GM23338 (cell line): ENCODE measurements around the gene RAD51B. TPM values are rescaled to one million over a fixed set of nuclear protein-coding genes. Genes with fewer than 3 reads are reported as not detected.
"Not testable (repeated sequence)": the region's sequence is repeated elsewhere in the genome, so short reads cannot be mapped to it uniquely, and the experiment has no call there.

ENCODE experiments used
- ATAC-seq: fragments of 200-7000 bp; cut with Tn5 transposase; 3 replicates; pipeline ENCODE4 v1.9.1; 2020
- DNase-seq: peaks from one replicate; pipeline ENCODE4 v3.0.0-alpha.2; 2015; ENCODE audit warnings: low spot score
- H2AFZ ChIP-seq: fragments of 200-600 bp; sonication (generic); 2 replicates; pipeline ENCODE4 v1.8.0; 2016; ENCODE audit warnings: antibody characterized with exemption, mild to moderate bottlenecking, moderate library complexity
- H3F3A ChIP-seq: fragments of 200-600 bp; sonication (generic); replicated peaks from 2 replicates; pipeline ENCODE4 v1.8.0; 2017; ENCODE audit warnings: antibody characterized with exemption, mixed run types, low read depth
- H3K27ac ChIP-seq: fragments of 200-600 bp; sonication (generic); 2 replicates; pipeline ENCODE4 v1.6.1; 2016; ENCODE audit warnings: low read depth
- H3K27me3 ChIP-seq: fragments of 200-600 bp; sonication (generic); 2 replicates; pipeline ENCODE4 v1.8.0; 2016; ENCODE audit warnings: mild to moderate bottlenecking, mixed run types, moderate library complexity; ENCODE audit not compliant: insufficient read depth
- H3K36me3 ChIP-seq: fragments of 200-600 bp; sonication (generic); 2 replicates; pipeline ENCODE4 v1.8.0; 2016; ENCODE audit warnings: mild to moderate bottlenecking; ENCODE audit not compliant: insufficient read depth
- H3K4me1 ChIP-seq: fragments of 200-600 bp; sonication (generic); 2 replicates; pipeline ENCODE4 v1.8.0; 2016; ENCODE audit warnings: mild to moderate bottlenecking, moderate library complexity; ENCODE audit not compliant: insufficient read depth
- H3K4me2 ChIP-seq: fragments of 200-600 bp; sonication (generic); 2 replicates; pipeline ENCODE4 v1.7.1; 2017; ENCODE audit warnings: mixed run types
- H3K4me3 ChIP-seq: fragments of 200-600 bp; sonication (generic); 2 replicates; pipeline ENCODE4 v1.6.1; 2016; ENCODE audit warnings: mixed run types
- H3K79me2 ChIP-seq: fragments of 200-600 bp; sonication (generic); replicated peaks from 2 replicates; pipeline ENCODE4 v1.8.0; 2017; ENCODE audit warnings: mild to moderate bottlenecking; ENCODE audit not compliant: insufficient read depth
- H3K9me2 ChIP-seq: fragments of 200-600 bp; sonication (generic); 2 replicates; pipeline ENCODE4 v1.8.0; 2017; ENCODE audit not compliant: insufficient read depth
- H4K20me1 ChIP-seq: fragments of 200-600 bp; sonication (generic); replicated peaks from 2 replicates; pipeline ENCODE4 v1.8.0; 2017; ENCODE audit warnings: mild to moderate bottlenecking; ENCODE audit not compliant: insufficient read depth
- H3K27ac Mint-ChIP-seq: 2 replicates; pipeline ENCODE4 v1.8.0; 2020; ENCODE audit warnings: inconsistent platforms, mild to moderate bottlenecking, moderate library complexity, mixed read lengths
- H3K27me3 Mint-ChIP-seq: 3 replicates; pipeline ENCODE4 v1.8.0; 2022; ENCODE audit warnings: low read depth, mild to moderate bottlenecking, moderate library complexity, mixed read lengths, inconsistent platforms; ENCODE audit not compliant: insufficient read depth, poor library complexity
- H3K36me3 Mint-ChIP-seq: 3 replicates; pipeline ENCODE4 v1.8.0; 2021; ENCODE audit warnings: low read depth, mild to moderate bottlenecking, inconsistent platforms, moderate library complexity, mixed read lengths
- H3K4me1 Mint-ChIP-seq: 3 replicates; pipeline ENCODE4 v1.8.0; 2020; ENCODE audit warnings: mild to moderate bottlenecking, inconsistent platforms, mixed read lengths
- H3K4me3 Mint-ChIP-seq: 3 replicates; pipeline ENCODE4 v1.8.0; 2021; ENCODE audit warnings: moderate library complexity, mild to moderate bottlenecking, inconsistent platforms, mixed read lengths
- H3K9me3 Mint-ChIP-seq: 3 replicates; pipeline ENCODE4 v1.8.0; 2020; ENCODE audit warnings: moderate library complexity, mild to moderate bottlenecking, inconsistent platforms, mixed read lengths
- CTCF ChIP-seq, 2 experiments: fragments of 200-600 bp in 1 of 2; sonication (generic) in 1 of 2; conservative IDR thresholded peaks; 2 replicates each; pipeline versions ENCODE4 v1.5.1 to v1.6.1; 2016 to 2017; ENCODE audit warnings: antibody characterized with exemption in 2 of 2, low read depth in 2 of 2, mild to moderate bottlenecking in 2 of 2, moderate library complexity in 1 of 2
- ETS1 ChIP-seq: IDR thresholded peaks from 2 replicates; pipeline ENCODE4 v1.6.1; 2016; ENCODE audit warnings: antibody characterized with exemption
- EZH2 ChIP-seq: fragments of 200-600 bp; sonication (generic); IDR thresholded peaks from one replicate; pipeline ENCODE4 v1.8.0; 2017; ENCODE audit warnings: antibody characterized with exemption, mild to moderate bottlenecking, low read depth; ENCODE audit not compliant: unreplicated experiment
- JUNB ChIP-seq: IDR thresholded peaks from one replicate; pipeline ENCODE4 v1.6.1; 2016; ENCODE audit warnings: antibody characterized with exemption; ENCODE audit not compliant: unreplicated experiment
- NANOG ChIP-seq: IDR thresholded peaks from 2 replicates; pipeline ENCODE4 v1.6.1; 2016; ENCODE audit warnings: antibody characterized with exemption, borderline replicate concordance
- ZNF331 ChIP-seq: fragments of 250-450 bp; sonication (Bioruptor Pico); IDR thresholded peaks from 2 replicates; pipeline ENCODE4 v1.5.0; 2020; ENCODE audit warnings: low read depth, mild to moderate bottlenecking, moderate library complexity
- polyA plus RNA-seq: library from polyadenylated mRNA; unstranded; fragments of >200 nt; fragmentation: Nextera tagmentation; extraction: Ambion mirVana; gene quantifications from 2 replicates; pipeline ENCODE4 v1.2.1, GENCODE V29; 2016
- total RNA-seq: library from RNA; depleted of rRNA; stranded (reverse); fragments of >200 nt; shearing (Covaris generic); gene quantifications from 2 replicates; pipeline ENCODE4 v1.2.3, GENCODE V29; 2014

The RAD51B gene
- total and polyA plus RNA-seq, 2 experiments from 2014 or later = 15.7 to 29.1 TPM

- not testable (repeated sequence) for H3K27me3 ChIP-seq, H3K27ac Mint-ChIP-seq, H3K4me1 ChIP-seq, H3K9me2 ChIP-seq, H2AFZ ChIP-seq, H3K4me2 ChIP-seq, H3K4me3 Mint-ChIP-seq, H3K27ac ChIP-seq, H4K20me1 ChIP-seq, ATAC-seq, H3K4me3 ChIP-seq, H3K4me1 Mint-ChIP-seq, H3F3A ChIP-seq, H3K79me2 ChIP-seq, H3K36me3 Mint-ChIP-seq, H3K27me3 Mint-ChIP-seq, DNase-seq, H3K36me3 ChIP-seq
- H3K9me3 Mint-ChIP-seq = peaks cover 19% of the 10 kb centered on the region
These were observed 609.3 kb downstream of the RAD51B start for GRCh38 chr14:68428900-68429299.

- peak in 1 of 2 experiments; percentile 44; a peak in 2 of 4 replicates for TF ChIP-seq CTCF (conservative IDR thresholded peaks at IDR 0.05; ENCODE audit: low read depth in 2 of 2)
- H4K20me1 ChIP-seq, H3K4me1 ChIP-seq, H3K79me2 ChIP-seq, H3K27ac ChIP-seq, H3K9me2 ChIP-seq, H3K4me3 ChIP-seq, H3K27me3 Mint-ChIP-seq, H3K27ac Mint-ChIP-seq, H3K4me2 ChIP-seq, H3K4me3 Mint-ChIP-seq, H3K4me1 Mint-ChIP-seq, H2AFZ ChIP-seq, H3K36me3 ChIP-seq, ATAC-seq, H3K27me3 ChIP-seq, H3F3A ChIP-seq: not testable (repeated sequence)
- Mint-ChIP-seq H3K36me3 (peaks cover 13% of the 10 kb centered on the region; the same call in 2 of the 3 replicates), H3K9me3 (peaks cover 19% of the 10 kb centered on the region)
- peak; percentile 39 for DNase-seq
These were observed 614.6 kb downstream of the RAD51B start for GRCh38 chr14:68434173-68434572.

GRCh38 chr14:68435631-68436030, 616.1 kb downstream of the RAD51B start:
- not testable (repeated sequence) for H3K79me2 ChIP-seq, H4K20me1 ChIP-seq, H3K36me3 Mint-ChIP-seq, H3K27me3 Mint-ChIP-seq, H3K36me3 ChIP-seq, H3K4me1 Mint-ChIP-seq, H2AFZ ChIP-seq, H3K9me3 Mint-ChIP-seq, H3K4me3 ChIP-seq, H3K27ac ChIP-seq, H3K4me2 ChIP-seq, ATAC-seq, H3K9me2 ChIP-seq, H3K27me3 ChIP-seq, H3K4me3 Mint-ChIP-seq, H3K4me1 ChIP-seq, H3K27ac Mint-ChIP-seq, DNase-seq, H3F3A ChIP-seq

- Histone ChIP-seq H3K4me1 (no peaks in the 10 kb centered on the region), H3K9me2 (peaks cover 5% of the 10 kb centered on the region), H3K36me3 (no peaks in the 10 kb centered on the region), H3K4me3 (no peak overlapping the region), H2AFZ (no peak overlapping the region), H3K27me3 (no peaks in the 10 kb centered on the region), H3K27ac (no peak overlapping the region), H3K79me2 (no peaks in the 10 kb centered on the region), H3K4me2 (no peak overlapping the region), H4K20me1 (no peaks in the 10 kb centered on the region), H3F3A (no peaks in the 10 kb centered on the region)
- Mint-ChIP-seq H3K4me3 (no peak overlapping the region), H3K36me3 (peaks cover 6% of the 10 kb centered on the region; the same call in 2 of the 3 replicates), H3K4me1 (peaks cover 4% of the 10 kb centered on the region; the same call in 2 of the 3 replicates), H3K27ac (no peak overlapping the region), H3K27me3 (peaks cover 6% of the 10 kb centered on the region), H3K9me3 (peaks cover 6% of the 10 kb centered on the region; the same call in 1 of the 3 replicates)
- no peak for TF ChIP-seq ETS1
- TF ChIP-seq CTCF (conservative IDR thresholded peaks at IDR 0.05; ENCODE audit: low read depth in 2 of 2) = no peak
- TF ChIP-seq ZNF331 = no peak
- no peak for TF ChIP-seq NANOG
- TF ChIP-seq JUNB = no peak
- TF ChIP-seq EZH2 = no peak
- ATAC-seq (no peak), DNase-seq (no peak)
These were observed 620.1 kb downstream of the RAD51B start for GRCh38 chr14:68439676-68440075.
